ENCODE results near the gene STK4. TPM values are rescaled to one million over a fixed set of nuclear protein-coding genes. Genes with fewer than 3 reads are reported as not detected.
A peak's percentile ranks its signal among the peaks of the same experiment; 100 is the strongest.

STK4 gene
- total RNA-seq, 2 experiments from 2014 or later, result 151 to 170 TPM

- Mint-ChIP-seq H3K36me3 (peaks cover 35% of the 10 kb centered on the region), H3K27ac (peak overlapping the region; percentile 95), H3K27me3 (no peaks in the 10 kb centered on the region), H3K4me3 (peak overlapping the region; percentile 85), H3K9me3 (ENCODE audit: low read depth) (no peaks in the 10 kb centered on the region), H3K4me1 (peaks cover 64% of the 10 kb centered on the region)
- no peak for ATAC-seq
- no peak for DNase-seq
- CTCF ChIA-PET, result interaction anchor here (1.1 to 3.0 kb wide), 7 partner anchors 8 to 137 kb away, joined by 3 to 12 read pairs (median 3); partner anchors contain the start of gene PABPC1L
Observed at GRCh38 chr20:44959082-44959637, 7.2 kb upstream of the STK4 start.

- DNase-seq, result peak; percentile 76
- Mint-ChIP-seq H3K4me3 (peak overlapping the region; percentile 85), H3K36me3 (peaks cover 33% of the 10 kb centered on the region), H3K27ac (peak overlapping the region; percentile 95), H3K4me1 (peaks cover 67% of the 10 kb centered on the region), H3K27me3 (no peaks in the 10 kb centered on the region), H3K9me3 (ENCODE audit: low read depth) (no peaks in the 10 kb centered on the region)
- ATAC-seq, result peak; percentile 49
- CTCF ChIA-PET, result interaction anchor here (1.1 to 3.0 kb wide), 9 partner anchors 9 to 334 kb away, joined by 3 to 12 read pairs (median 3); partner anchors contain the start of gene PABPC1L
Observed at GRCh38 chr20:44959638-44960102, 6.6 kb upstream of the STK4 start.

GRCh38 chr20:44960103-44960852 lies 6.0 kb upstream of the STK4 start, which contains the start of gene TOMM34:
TOMM34 (minus strand) TSS chr20:44960397; CDS start chr20:44960333, 64 bp downstream.
- ATAC-seq, result peak; percentile 96
- Mint-ChIP-seq H3K4me3 (peak within 1 kb of the TSS; percentile 85), H3K9me3 (ENCODE audit: low read depth) (no peaks in the 10 kb centered on the region), H3K4me1 (peaks cover 71% of the 10 kb centered on the region), H3K36me3 (peaks cover 29% of the 10 kb centered on the region), H3K27ac (peak within 1 kb of the TSS; percentile 95), H3K27me3 (no peaks in the 10 kb centered on the region)
- DNase-seq, result peak; percentile 96
- CTCF ChIA-PET, result interaction anchor here (1.1 to 3.0 kb wide), 9 partner anchors 9 to 333 kb away, joined by 3 to 12 read pairs (median 4); partner anchors contain the start of gene PABPC1L

GRCh38 chr20:44961011-44961869 lies 5.1 kb upstream of the STK4 start:
- H3K27ac Mint-ChIP-seq, result peak overlapping the region; percentile 95
- CTCF ChIA-PET, result interaction anchor here (1.5 to 3.0 kb wide), 5 partner anchors 10 to 332 kb away, joined by 4 to 12 read pairs (median 4); no protein-coding TSS in a partner anchor

GRCh38 chr20:44961870-44962267 lies 4.4 kb upstream of the STK4 start:
- H3K4me1 Mint-ChIP-seq, result peaks cover 73% of the 10 kb centered on the region
- CTCF ChIA-PET, result interaction anchor here (0.7 to 1.7 kb wide), 3 partner anchors 9 to 51 kb away, joined by 3 to 4 read pairs (median 3); no protein-coding TSS in a partner anchor
- no peaks in the 10 kb centered on the region for H3K9me3 Mint-ChIP-seq (ENCODE audit: low read depth)
- DNase-seq, result peak; percentile 27
- no peak overlapping the region for H3K4me3 Mint-ChIP-seq
- H3K36me3 Mint-ChIP-seq, result peaks cover 23% of the 10 kb centered on the region
- ATAC-seq, result no peak
- no peaks in the 10 kb centered on the region for H3K27me3 Mint-ChIP-seq
- H3K27ac Mint-ChIP-seq, result peak overlapping the region; percentile 42

More at GRCh38 chr20:44961011-44961869, 5.1 kb upstream of the STK4 start:
- H3K36me3 Mint-ChIP-seq, result peaks cover 21% of the 10 kb centered on the region
- H3K27me3 Mint-ChIP-seq, result no peaks in the 10 kb centered on the region
- ATAC-seq (no peak), DNase-seq (peak; percentile 12)
- peaks cover 76% of the 10 kb centered on the region for H3K4me1 Mint-ChIP-seq
- H3K4me3 Mint-ChIP-seq, result no peak overlapping the region
- H3K9me3 Mint-ChIP-seq (ENCODE audit: low read depth), result no peaks in the 10 kb centered on the region

- peaks cover 28% of the 10 kb centered on the region for H3K36me3 Mint-ChIP-seq
- peaks cover 73% of the 10 kb centered on the region for H3K4me1 Mint-ChIP-seq
- H3K4me3 Mint-ChIP-seq, result no peak overlapping the region
- DNase-seq (no peak), ATAC-seq (no peak)
- no peaks in the 10 kb centered on the region for H3K27me3 Mint-ChIP-seq
- CTCF ChIA-PET, result interaction anchor here (0.7 to 1.5 kb wide), 2 partner anchors 38 to 52 kb away, joined by 3 read pairs; no protein-coding TSS in a partner anchor
- peak overlapping the region; percentile 13 for H3K27ac Mint-ChIP-seq
- H3K9me3 Mint-ChIP-seq (ENCODE audit: low read depth), result no peaks in the 10 kb centered on the region
Observed at GRCh38 chr20:44962483-44962882, 3.8 kb upstream of the STK4 start.

- CTCF ChIA-PET, result interaction anchor here (1.5 to 2.1 kb wide), 2 partner anchors 53 to 80 kb away, joined by 3 to 5 read pairs; no protein-coding TSS in a partner anchor
- no peak overlapping the region for H3K4me3 Mint-ChIP-seq
Observed at GRCh38 chr20:44963325-44964215, 2.7 kb upstream of the STK4 start.

GRCh38 chr20:44965651-44966029 lies 672 bp upstream of the STK4 start:
- Mint-ChIP-seq H3K27me3 (no peaks in the 10 kb centered on the region), H3K4me1 (peaks cover 71% of the 10 kb centered on the region), H3K4me3 (peak overlapping the region; percentile 93), H3K27ac (peak overlapping the region; percentile 98), H3K36me3 (peaks cover 34% of the 10 kb centered on the region), H3K9me3 (ENCODE audit: low read depth) (no peaks in the 10 kb centered on the region)
- CTCF ChIA-PET, result interaction anchor here (1.1 to 5.6 kb wide), 5 partner anchors 12 to 78 kb away, joined by 3 to 31 read pairs (median 5); no protein-coding TSS in a partner anchor
- ATAC-seq (no peak), DNase-seq (no peak)

More at GRCh38 chr20:44963325-44964215, 2.7 kb upstream of the STK4 start:
- Mint-ChIP-seq H3K9me3 (ENCODE audit: low read depth) (no peaks in the 10 kb centered on the region), H3K4me1 (peaks cover 69% of the 10 kb centered on the region), H3K36me3 (peaks cover 31% of the 10 kb centered on the region), H3K27ac (peak overlapping the region; percentile 80), H3K27me3 (no peaks in the 10 kb centered on the region)
- no peak for ATAC-seq
- DNase-seq, result peak; percentile 51

- peaks cover 42% of the 10 kb centered on the region for H3K36me3 Mint-ChIP-seq
- peak; percentile 70 for DNase-seq
- H3K4me3 Mint-ChIP-seq, result peak overlapping the region; percentile 93
- H3K9me3 Mint-ChIP-seq (ENCODE audit: low read depth), result no peaks in the 10 kb centered on the region
- peaks cover 69% of the 10 kb centered on the region for H3K4me1 Mint-ChIP-seq
- no peaks in the 10 kb centered on the region for H3K27me3 Mint-ChIP-seq
- ATAC-seq, result peak; percentile 43
- peak overlapping the region; percentile 98 for H3K27ac Mint-ChIP-seq
- CTCF ChIA-PET, result interaction anchor here (0.6 to 5.6 kb wide), 8 partner anchors 10 to 128 kb away, joined by 3 to 31 read pairs (median 4); no protein-coding TSS in a partner anchor
Observed at GRCh38 chr20:44967207-44967807, 995 bp downstream of the STK4 start.

GRCh38 chr20:44969300-44969894 lies 3.1 kb downstream of the STK4 start:
- no peak for DNase-seq
- no peak for ATAC-seq
- Mint-ChIP-seq H3K9me3 (ENCODE audit: low read depth) (no peaks in the 10 kb centered on the region), H3K4me1 (peaks cover 61% of the 10 kb centered on the region), H3K27ac (peak overlapping the region; percentile 98), H3K36me3 (peaks cover 59% of the 10 kb centered on the region), H3K27me3 (no peaks in the 10 kb centered on the region), H3K4me3 (peak overlapping the region; percentile 93)
- CTCF ChIA-PET, result interaction anchor here (1.2 to 5.6 kb wide), 2 partner anchors 9 to 127 kb away, joined by 3 to 31 read pairs; no protein-coding TSS in a partner anchor

- peak overlapping the region; percentile 92 for H3K27ac Mint-ChIP-seq
- no peaks in the 10 kb centered on the region for H3K9me3 Mint-ChIP-seq (ENCODE audit: low read depth)
- peaks cover 56% of the 10 kb centered on the region for H3K4me1 Mint-ChIP-seq
- CTCF ChIA-PET, result interaction anchor here (0.9 to 2.6 kb wide), 6 partner anchors 9 to 83 kb away, joined by 3 to 13 read pairs (median 4); partner anchors contain the start of gene TOMM34
- no peak for ATAC-seq
- H3K4me3 Mint-ChIP-seq, result peak overlapping the region; percentile 93
- peaks cover 68% of the 10 kb centered on the region for H3K36me3 Mint-ChIP-seq
- DNase-seq, result no peak
- H3K27me3 Mint-ChIP-seq, result no peaks in the 10 kb centered on the region
Observed at GRCh38 chr20:44970243-44970757, 4.0 kb downstream of the STK4 start.
